CD4-positive, alpha-beta T cell treated with Interleukin-17A for 1 hour (primary cell): ENCODE measurements around the gene LPP.

Experiments used
- DNase-seq: peaks from one replicate; pipeline ENCODE4 v3.0.0-alpha.2; 2020

Gene LPP

GRCh38 chr3:188448813-188449212 lies 294.9 kb downstream of the LPP start:
- no peak for DNase-seq

GRCh38 chr3:188449421-188449820 lies 295.5 kb downstream of the LPP start:
- DNase-seq, result no peak

GRCh38 chr3:188452158-188452772 lies 298.3 kb downstream of the LPP start:
- no peak for DNase-seq

GRCh38 chr3:188453431-188454384 lies 299.8 kb downstream of the LPP start:
- DNase-seq, result no peak

- DNase-seq, result no peak
These were observed 301.8 kb downstream of the LPP start for GRCh38 chr3:188455748-188456147.

- no peak for DNase-seq
These were observed 304.8 kb downstream of the LPP start for GRCh38 chr3:188458756-188459155.

GRCh38 chr3:188465311-188465710 lies 311.4 kb downstream of the LPP start:
- DNase-seq, result no peak

GRCh38 chr3:188468196-188468595 lies 314.2 kb downstream of the LPP start:
- DNase-seq, result no peak

GRCh38 chr3:188468662-188469061 lies 314.7 kb downstream of the LPP start:
- no peak for DNase-seq

- no peak for DNase-seq
These were observed 315.4 kb downstream of the LPP start for GRCh38 chr3:188469228-188469885.

- DNase-seq, result no peak
These were observed 316.7 kb downstream of the LPP start for GRCh38 chr3:188470508-188471130.

- DNase-seq, result no peak
These were observed 317.8 kb downstream of the LPP start for GRCh38 chr3:188471723-188472122.

GRCh38 chr3:188472336-188472735 lies 318.4 kb downstream of the LPP start:
- DNase-seq, result no peak

- no peak for DNase-seq
These were observed 319.1 kb downstream of the LPP start for GRCh38 chr3:188473045-188473444.

- DNase-seq, result no peak
These were observed 319.8 kb downstream of the LPP start for GRCh38 chr3:188473591-188474288.

GRCh38 chr3:188476935-188477334 lies 323.0 kb downstream of the LPP start:
- no peak for DNase-seq

GRCh38 chr3:188480011-188480410 lies 326.1 kb downstream of the LPP start:
- DNase-seq, result no peak

- no peak for DNase-seq
These were observed 329.0 kb downstream of the LPP start for GRCh38 chr3:188482929-188483328.

GRCh38 chr3:188486126-188486525 lies 332.2 kb downstream of the LPP start:
- DNase-seq, result no peak

GRCh38 chr3:188486952-188487351 lies 333.0 kb downstream of the LPP start:
- DNase-seq, result no peak

- no peak for DNase-seq
These were observed 333.7 kb downstream of the LPP start for GRCh38 chr3:188487652-188488051.

- DNase-seq, result no peak
These were observed 334.8 kb downstream of the LPP start for GRCh38 chr3:188488801-188489200.
